ENCODE measurements around the gene GNGT1.
A peak's percentile ranks its signal among the peaks of the same experiment; 100 is the strongest.

The GNGT1 gene

DNA sequence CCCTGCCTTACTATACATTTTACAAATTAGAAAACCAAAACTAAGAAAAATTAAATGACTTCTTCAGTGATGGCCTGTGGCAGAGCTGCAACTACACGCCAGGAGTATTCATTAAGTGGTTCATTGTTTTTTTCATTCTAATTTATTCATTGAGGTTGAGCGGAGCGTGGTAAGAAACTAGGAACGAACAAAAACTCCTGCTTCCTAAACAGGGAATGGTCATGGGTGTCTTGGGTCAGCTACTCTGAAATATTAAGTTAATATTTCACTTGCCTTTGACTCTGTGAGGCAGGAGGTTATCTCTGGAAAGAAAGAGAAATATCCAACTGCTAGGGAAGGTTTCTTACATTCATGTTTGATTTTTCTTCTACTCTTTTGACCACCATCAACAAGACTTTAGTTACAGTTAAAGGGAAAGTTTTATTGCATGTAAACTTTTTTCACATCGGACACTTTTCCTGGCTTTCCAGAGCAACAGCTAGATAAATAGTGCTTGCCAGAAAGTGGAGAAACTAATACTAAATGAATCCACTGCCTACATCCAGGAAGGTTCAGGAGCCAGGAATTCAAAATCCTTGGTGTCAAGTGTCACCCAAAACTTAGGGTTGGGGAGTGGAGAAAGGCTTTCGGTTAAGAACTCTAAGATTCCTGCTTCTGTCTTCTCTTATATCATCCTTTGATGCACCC lies 14.3 kb downstream of the GNGT1 start:
- no peak for DNase-seq (ENCODE audit: insufficient read length, low spot score)
- no peak for FAIRE-seq
- TF ChIP-seq TAF1 (IDR thresholded peaks at IDR 0.05; ENCODE audit: low read depth, low read length) = no peak
- no peak for TF ChIP-seq POLR2A (IDR thresholded peaks at IDR 0.05; ENCODE audit: low read depth, low read length)
- no peak for TF ChIP-seq SPI1 (IDR thresholded peaks at IDR 0.05; ENCODE audit: low read depth, low read length)
- no peak for TF ChIP-seq PAX5 (IDR thresholded peaks at IDR 0.05; ENCODE audit: insufficient read depth, low read length, severe bottlenecking)

DNA sequence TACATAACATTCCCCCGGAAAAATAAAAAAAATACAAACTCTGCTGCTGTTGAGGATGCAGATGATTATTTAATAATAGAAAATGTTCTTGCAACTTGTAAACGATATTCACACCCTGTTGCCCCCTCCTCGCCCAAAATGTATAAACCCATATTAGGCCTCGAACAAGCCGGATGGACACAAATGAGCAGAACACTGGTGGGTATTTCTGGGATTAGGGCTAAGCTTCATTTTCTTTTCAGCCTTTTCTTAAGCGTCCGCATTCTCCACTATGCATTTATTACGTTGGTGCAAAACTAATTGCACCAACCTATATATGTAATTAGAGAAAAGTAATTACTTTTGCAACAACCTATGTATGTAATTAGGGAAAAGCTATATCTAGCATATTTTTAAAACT lies 14.8 kb downstream of the GNGT1 start:
- TF ChIP-seq POLR2A (IDR thresholded peaks at IDR 0.05; ENCODE audit: low read depth, low read length) (no peak), POLR2AphosphoS5 (IDR thresholded peaks at IDR 0.05; ENCODE audit: low read depth, low read length) (no peak), POU2F2 (IDR thresholded peaks at IDR 0.05; ENCODE audit: low read depth, low read length) (no peak), SPI1 (IDR thresholded peaks at IDR 0.05; ENCODE audit: low read depth, low read length) (no peak), PAX5 (IDR thresholded peaks at IDR 0.05; ENCODE audit: insufficient read depth, low read length, severe bottlenecking) (no peak), TAF1 (IDR thresholded peaks at IDR 0.05; ENCODE audit: low read depth, low read length) (no peak)
- no peak for DNase-seq (ENCODE audit: insufficient read length, low spot score)
- no peak for FAIRE-seq

DNA sequence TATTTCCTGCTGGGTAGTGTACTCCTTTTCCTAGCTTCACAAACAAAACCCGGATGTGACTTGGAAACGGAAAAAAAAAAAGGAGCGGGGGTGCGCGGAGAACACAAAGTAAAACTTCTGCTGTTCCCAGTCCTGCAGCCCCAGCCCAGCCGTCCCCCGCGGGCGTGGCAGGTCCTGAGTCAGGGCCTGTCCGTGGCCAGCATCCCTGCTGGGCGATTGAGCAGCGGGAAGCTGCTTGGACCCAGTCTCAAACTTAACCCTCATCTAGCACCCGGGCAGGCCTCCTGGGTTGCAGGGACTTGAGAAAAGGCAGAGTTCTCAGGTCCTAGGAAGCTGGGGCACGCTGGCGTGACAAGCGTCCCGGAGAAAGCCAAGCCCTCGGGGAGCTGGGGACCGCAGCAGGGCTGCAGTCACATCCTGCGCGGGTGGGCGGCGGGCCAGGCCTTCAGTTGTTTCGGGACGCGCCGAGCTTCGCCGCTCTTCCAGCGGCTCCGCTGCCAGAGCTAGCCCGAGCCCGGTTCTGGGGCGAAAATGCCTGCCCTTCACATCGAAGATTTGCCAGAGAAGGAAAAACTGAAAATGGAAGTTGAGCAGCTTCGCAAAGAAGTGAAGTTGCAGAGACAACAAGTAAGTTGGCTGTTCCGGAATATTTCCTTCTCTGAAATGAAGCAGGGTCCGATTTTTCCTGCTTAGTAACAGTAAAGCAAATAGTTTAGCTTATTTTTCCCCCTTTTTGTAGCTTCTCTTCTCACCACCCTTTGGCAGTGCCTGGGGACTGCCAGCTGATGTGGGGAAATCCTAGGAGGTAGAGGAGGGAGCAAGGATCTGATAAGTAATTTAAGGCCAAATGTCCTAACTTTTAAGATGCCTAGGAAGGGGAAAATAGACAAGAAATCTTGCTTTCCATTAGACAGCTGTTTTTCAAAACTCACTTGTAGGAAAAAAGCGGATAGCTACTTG lies 15.5 kb downstream of the GNGT1 start, which contains the start of gene GNG11:
TSS of gene GNG11 (plus strand) at position 129 of the 960 bp plus-strand sequence. CDS start at position 532, 403 bp downstream.
- DNase-seq (ENCODE audit: insufficient read length, low spot score) = peak; percentile 29
- peak; percentile 72 for FAIRE-seq

DNA sequence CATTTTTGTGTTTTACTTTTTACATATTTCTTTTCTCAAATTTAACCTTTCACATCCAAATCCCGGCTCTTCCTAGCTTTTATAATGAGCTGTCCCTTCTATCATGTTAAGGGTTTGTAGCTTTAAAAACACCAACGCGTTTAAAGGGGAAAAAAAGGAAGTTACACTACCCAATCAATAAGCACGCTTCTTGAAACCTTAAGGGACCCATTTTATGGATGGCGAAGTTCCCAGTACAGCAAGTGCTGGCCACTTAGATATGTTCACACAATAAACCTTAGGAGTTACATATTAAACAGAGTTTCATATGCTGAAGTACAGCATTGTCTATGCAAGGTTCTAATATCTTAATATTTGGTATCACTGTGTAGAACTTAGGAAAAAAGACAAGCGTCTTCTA lies 16.9 kb downstream of the GNGT1 start:
- no peak for TF ChIP-seq POLR2A (IDR thresholded peaks at IDR 0.05; ENCODE audit: low read depth, low read length)
- no peak for TF ChIP-seq POU2F2 (IDR thresholded peaks at IDR 0.05; ENCODE audit: low read depth, low read length)
- no peak for DNase-seq (ENCODE audit: insufficient read length, low spot score)
- FAIRE-seq = no peak

More for the DNA sequence above, 15.5 kb downstream of the GNGT1 start, which contains the start of gene GNG11:
- no peak for TF ChIP-seq POLR2A (IDR thresholded peaks at IDR 0.05; ENCODE audit: low read depth, low read length)
- TF ChIP-seq TAF1 (IDR thresholded peaks at IDR 0.05; ENCODE audit: low read depth, low read length) = no peak
- TF ChIP-seq PAX5 (IDR thresholded peaks at IDR 0.05; ENCODE audit: insufficient read depth, low read length, severe bottlenecking) = no peak
- TF ChIP-seq POU2F2 (IDR thresholded peaks at IDR 0.05; ENCODE audit: low read depth, low read length) = no peak
- no peak for TF ChIP-seq POLR2AphosphoS5 (IDR thresholded peaks at IDR 0.05; ENCODE audit: low read depth, low read length)
- TF ChIP-seq SPI1 (IDR thresholded peaks at IDR 0.05; ENCODE audit: low read depth, low read length) = no peak

DNA sequence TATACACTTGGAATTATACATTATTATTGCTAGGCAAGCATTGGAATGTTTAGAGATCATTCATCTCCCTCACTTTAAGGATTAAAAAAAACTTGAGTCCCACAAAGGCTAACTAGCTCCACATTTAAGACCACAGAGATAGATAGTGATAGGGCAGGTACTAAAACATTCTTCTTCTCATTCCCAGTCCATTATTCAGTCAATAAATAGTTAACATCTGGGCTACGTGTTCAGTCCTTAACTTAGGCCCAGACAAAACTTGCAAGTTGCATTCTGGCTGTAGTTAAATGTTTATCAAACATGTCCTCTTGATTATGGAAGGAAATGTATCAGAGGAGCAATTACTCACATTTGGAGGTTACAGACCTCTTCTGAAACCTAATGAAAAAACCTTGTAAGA lies 17.6 kb downstream of the GNGT1 start:
- TF ChIP-seq POLR2A (IDR thresholded peaks at IDR 0.05; ENCODE audit: low read depth, low read length) (no peak), TAF1 (IDR thresholded peaks at IDR 0.05; ENCODE audit: low read depth, low read length) (no peak), POU2F2 (IDR thresholded peaks at IDR 0.05; ENCODE audit: low read depth, low read length) (no peak), POLR2AphosphoS5 (IDR thresholded peaks at IDR 0.05; ENCODE audit: low read depth, low read length) (no peak), SPI1 (IDR thresholded peaks at IDR 0.05; ENCODE audit: low read depth, low read length) (no peak), PAX5 (IDR thresholded peaks at IDR 0.05; ENCODE audit: insufficient read depth, low read length, severe bottlenecking) (no peak)
- DNase-seq (ENCODE audit: insufficient read length, low spot score) = no peak
- no peak for FAIRE-seq

DNA sequence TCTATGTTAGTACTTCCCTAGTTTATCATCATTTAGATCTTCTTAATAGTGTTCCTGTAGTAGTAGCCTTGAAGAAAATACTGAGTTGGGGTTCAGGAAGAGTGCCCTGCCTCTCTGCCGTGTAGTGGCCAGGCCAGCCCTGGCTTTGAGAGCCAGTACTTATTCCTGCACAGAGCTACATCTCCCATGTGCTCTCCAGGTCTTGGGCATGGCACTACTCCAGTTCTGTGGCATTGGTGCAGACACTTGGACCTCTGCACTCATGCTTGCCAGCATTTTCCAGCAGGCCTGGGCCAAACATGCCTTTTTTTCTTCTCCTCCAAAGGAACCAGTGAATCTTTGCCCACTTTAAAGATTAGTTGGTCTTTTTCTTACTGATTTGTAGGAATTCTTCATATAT lies 20.4 kb downstream of the GNGT1 start:
- FAIRE-seq = no peak
- DNase-seq (ENCODE audit: insufficient read length, low spot score) = no peak
- TF ChIP-seq POU2F2 (IDR thresholded peaks at IDR 0.05; ENCODE audit: low read depth, low read length) (no peak), TAF1 (IDR thresholded peaks at IDR 0.05; ENCODE audit: low read depth, low read length) (no peak), POLR2A (IDR thresholded peaks at IDR 0.05; ENCODE audit: low read depth, low read length) (no peak), PAX5 (IDR thresholded peaks at IDR 0.05; ENCODE audit: insufficient read depth, low read length, severe bottlenecking) (no peak), POLR2AphosphoS5 (IDR thresholded peaks at IDR 0.05; ENCODE audit: low read depth, low read length) (no peak), SPI1 (IDR thresholded peaks at IDR 0.05; ENCODE audit: low read depth, low read length) (no peak)

DNA sequence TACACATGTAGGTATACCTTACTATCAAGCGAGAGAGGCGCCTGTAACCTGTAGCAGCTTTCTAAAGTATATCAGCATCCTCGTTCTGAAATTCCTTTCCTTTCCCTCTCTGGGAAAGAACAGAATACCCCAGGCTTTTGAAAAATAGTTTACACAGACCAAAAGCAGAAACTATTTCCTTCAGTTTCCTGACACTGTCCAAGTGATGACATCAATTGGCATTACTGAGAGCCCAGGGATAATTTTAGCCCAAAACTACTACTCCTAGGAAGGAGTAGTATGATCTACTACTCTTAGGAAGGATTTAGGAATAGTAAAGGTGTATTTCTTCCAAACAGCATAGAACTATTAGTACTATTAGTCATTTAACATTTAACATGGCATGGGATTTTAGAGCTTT lies 21.2 kb downstream of the GNGT1 start:
- TF ChIP-seq POU2F2 (IDR thresholded peaks at IDR 0.05; ENCODE audit: low read depth, low read length) (no peak), POLR2A (IDR thresholded peaks at IDR 0.05; ENCODE audit: low read depth, low read length) (no peak), PAX5 (IDR thresholded peaks at IDR 0.05; ENCODE audit: insufficient read depth, low read length, severe bottlenecking) (no peak), TAF1 (IDR thresholded peaks at IDR 0.05; ENCODE audit: low read depth, low read length) (no peak), POLR2AphosphoS5 (IDR thresholded peaks at IDR 0.05; ENCODE audit: low read depth, low read length) (no peak), SPI1 (IDR thresholded peaks at IDR 0.05; ENCODE audit: low read depth, low read length) (no peak)
- DNase-seq (ENCODE audit: insufficient read length, low spot score) = no peak
- no peak for FAIRE-seq

DNA sequence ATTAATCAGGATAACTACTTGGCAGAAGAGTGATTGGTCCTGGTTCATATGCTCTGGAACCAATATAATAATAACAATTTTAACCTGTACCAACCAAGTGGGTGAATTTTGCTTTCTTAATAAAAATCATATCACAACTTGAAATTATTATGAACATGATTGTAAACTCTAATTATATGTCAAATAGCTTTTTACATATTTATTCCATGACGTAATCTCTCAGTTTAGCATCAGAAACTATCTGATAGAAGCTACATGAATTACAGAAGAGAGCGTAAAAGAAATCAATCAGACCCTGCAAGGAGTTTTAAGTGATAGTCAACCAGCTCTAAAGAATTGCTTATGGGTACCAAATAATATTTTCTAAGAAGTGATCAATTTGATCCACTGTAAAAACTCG lies 25.3 kb downstream of the GNGT1 start:
- TF ChIP-seq SPI1 (IDR thresholded peaks at IDR 0.05; ENCODE audit: low read depth, low read length) (no peak), TAF1 (IDR thresholded peaks at IDR 0.05; ENCODE audit: low read depth, low read length) (no peak), POU2F2 (IDR thresholded peaks at IDR 0.05; ENCODE audit: low read depth, low read length) (no peak), PAX5 (IDR thresholded peaks at IDR 0.05; ENCODE audit: insufficient read depth, low read length, severe bottlenecking) (no peak), POLR2AphosphoS5 (IDR thresholded peaks at IDR 0.05; ENCODE audit: low read depth, low read length) (no peak), POLR2A (IDR thresholded peaks at IDR 0.05; ENCODE audit: low read depth, low read length) (no peak)
- DNase-seq (ENCODE audit: insufficient read length, low spot score) (no peak), FAIRE-seq (no peak)

DNA sequence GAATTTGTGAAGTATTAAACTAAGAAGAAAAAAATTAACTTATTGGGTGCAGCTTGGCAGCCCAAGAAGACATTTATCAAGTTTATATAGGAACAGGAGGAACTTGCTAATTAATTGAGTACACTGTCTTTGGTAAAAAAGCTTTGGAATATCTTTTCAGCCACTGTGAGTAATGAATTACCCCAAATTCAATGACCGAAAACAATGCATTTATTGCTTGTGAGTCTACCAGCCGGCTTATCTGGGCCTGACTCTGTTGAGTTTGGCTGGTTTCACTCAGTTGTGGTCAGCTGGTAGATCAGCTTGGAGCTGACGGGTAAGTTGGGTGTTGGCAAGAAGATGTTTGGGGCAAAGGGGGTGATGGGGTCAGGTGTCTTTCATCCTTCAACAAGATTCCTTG lies 26.8 kb downstream of the GNGT1 start:
- FAIRE-seq (no peak), DNase-seq (ENCODE audit: insufficient read length, low spot score) (no peak)
- no peak for TF ChIP-seq POLR2A (IDR thresholded peaks at IDR 0.05; ENCODE audit: low read depth, low read length)
- no peak for TF ChIP-seq PAX5 (IDR thresholded peaks at IDR 0.05; ENCODE audit: insufficient read depth, low read length, severe bottlenecking)
- TF ChIP-seq TAF1 (IDR thresholded peaks at IDR 0.05; ENCODE audit: low read depth, low read length) = no peak
- no peak for TF ChIP-seq POLR2AphosphoS5 (IDR thresholded peaks at IDR 0.05; ENCODE audit: low read depth, low read length)
